ENCODE data around the gene NYNRIN.

Gene NYNRIN

GRCh38 chr14:24376448-24377070 lies 22.2 kb upstream of the NYNRIN start:
- no peak overlapping the region for H2AFZ ChIP-seq (ENCODE audit: low read length)
- no peak overlapping the region for H3K4me3 ChIP-seq (ENCODE audit: low read length, poor library complexity, severe bottlenecking)
- peak overlapping the region; percentile 45 for H3K4me2 ChIP-seq (ENCODE audit: low read depth, low read length, poor library complexity, severe bottlenecking)
- peaks cover 5% of the 10 kb centered on the region; the same call in 1 of the 2 replicates for H3K36me3 ChIP-seq (ENCODE audit: insufficient read depth, low read length)
- peaks cover 38% of the 10 kb centered on the region for H3K4me1 ChIP-seq (ENCODE audit: insufficient read depth, low read length, poor library complexity, severe bottlenecking)
- no peaks in the 10 kb centered on the region for H3K27me3 ChIP-seq (ENCODE audit: insufficient read depth, low read length, poor library complexity, severe bottlenecking)
- H3K9me3 ChIP-seq (ENCODE audit: insufficient read depth, low read depth, low read length) = no peaks in the 10 kb centered on the region
- H3K9me2 ChIP-seq (replicated peaks; ENCODE audit: low read depth, low read length) = no peaks in the 10 kb centered on the region
- TF ChIP-seq CTCF (conservative IDR thresholded peaks at IDR 0.05; ENCODE audit: low read length) = no peak
- no peak for TF ChIP-seq EZH2phosphoT487 (IDR thresholded peaks at IDR 0.05; ENCODE audit: borderline replicate concordance)
- H3K79me2 ChIP-seq (ENCODE audit: insufficient read depth, low read length) = 0 out of 2 replicates have a peak, but pooled peaks cover 1% of the 10 kb centered on the region
- H3K9ac ChIP-seq (ENCODE audit: low read depth, low read length, poor library complexity, severe bottlenecking) = peak overlapping the region; percentile 18
- H4K20me1 ChIP-seq (ENCODE audit: insufficient read depth, low read length, poor library complexity, severe bottlenecking) = peaks cover 4% of the 10 kb centered on the region
- no peaks in the 10 kb centered on the region for H3F3A ChIP-seq (ENCODE audit: low read depth)

GRCh38 chr14:24377126-24377525 lies 21.7 kb upstream of the NYNRIN start:
- H3K27me3 ChIP-seq (ENCODE audit: insufficient read depth, low read length, poor library complexity, severe bottlenecking) = no peaks in the 10 kb centered on the region
- H2AFZ ChIP-seq (ENCODE audit: low read length) = no peak overlapping the region
- H3K4me2 ChIP-seq (ENCODE audit: low read depth, low read length, poor library complexity, severe bottlenecking) = peak overlapping the region; percentile 45
- H4K20me1 ChIP-seq (ENCODE audit: insufficient read depth, low read length, poor library complexity, severe bottlenecking) = peaks cover 4% of the 10 kb centered on the region
- TF ChIP-seq EZH2phosphoT487 (IDR thresholded peaks at IDR 0.05; ENCODE audit: borderline replicate concordance) = no peak
- TF ChIP-seq CTCF (conservative IDR thresholded peaks at IDR 0.05; ENCODE audit: low read length) = no peak
- H3K36me3 ChIP-seq (ENCODE audit: insufficient read depth, low read length) = peaks cover 5% of the 10 kb centered on the region; the same call in 1 of the 2 replicates
- no peaks in the 10 kb centered on the region for H3K9me3 ChIP-seq (ENCODE audit: insufficient read depth, low read depth, low read length)
- H3K79me2 ChIP-seq (ENCODE audit: insufficient read depth, low read length) = no peaks in the 10 kb centered on the region
- H3K9ac ChIP-seq (ENCODE audit: low read depth, low read length, poor library complexity, severe bottlenecking) = peak overlapping the region; percentile 18
- peaks cover 38% of the 10 kb centered on the region for H3K4me1 ChIP-seq (ENCODE audit: insufficient read depth, low read length, poor library complexity, severe bottlenecking)
- no peaks in the 10 kb centered on the region for H3F3A ChIP-seq (ENCODE audit: low read depth)
- no peak overlapping the region for H3K4me3 ChIP-seq (ENCODE audit: low read length, poor library complexity, severe bottlenecking)
- H3K9me2 ChIP-seq (replicated peaks; ENCODE audit: low read depth, low read length) = no peaks in the 10 kb centered on the region

GRCh38 chr14:24377657-24378056 lies 21.1 kb upstream of the NYNRIN start:
- peak overlapping the region; percentile 45 for H3K4me2 ChIP-seq (ENCODE audit: low read depth, low read length, poor library complexity, severe bottlenecking)

DNA sequence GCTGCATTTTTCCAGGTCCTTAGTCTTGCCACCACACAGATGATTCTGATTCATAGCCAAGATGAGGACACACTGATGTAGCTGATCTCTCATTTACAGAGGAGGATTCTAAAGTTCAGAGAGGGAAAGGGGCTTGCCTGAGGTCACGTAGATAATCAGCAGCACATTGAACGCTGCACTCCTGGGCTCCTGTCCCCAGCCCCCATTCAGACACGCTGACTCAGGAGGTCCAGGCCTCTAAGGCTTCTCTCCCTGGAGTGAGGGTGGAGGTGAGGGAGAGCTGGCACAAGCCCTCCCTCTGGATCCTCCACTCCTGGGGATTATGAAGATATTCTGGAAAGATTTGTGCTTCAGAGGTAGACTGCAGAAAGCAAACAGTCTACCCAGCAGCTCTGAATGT lies 20.5 kb upstream of the NYNRIN start:
- TF ChIP-seq CTCF (conservative IDR thresholded peaks at IDR 0.05; ENCODE audit: low read length) (no peak), EZH2phosphoT487 (IDR thresholded peaks at IDR 0.05; ENCODE audit: borderline replicate concordance) (no peak)
- Histone ChIP-seq H3K4me3 (ENCODE audit: low read length, poor library complexity, severe bottlenecking) (no peak overlapping the region), H3K4me1 (ENCODE audit: insufficient read depth, low read length, poor library complexity, severe bottlenecking) (peaks cover 38% of the 10 kb centered on the region), H4K20me1 (ENCODE audit: insufficient read depth, low read length, poor library complexity, severe bottlenecking) (peaks cover 4% of the 10 kb centered on the region), H3K9me3 (ENCODE audit: insufficient read depth, low read depth, low read length) (no peaks in the 10 kb centered on the region), H3K9ac (ENCODE audit: low read depth, low read length, poor library complexity, severe bottlenecking) (peak overlapping the region; percentile 9), H3K36me3 (ENCODE audit: insufficient read depth, low read length) (no peaks in the 10 kb centered on the region; the same call in 1 of the 2 replicates), H3K79me2 (ENCODE audit: insufficient read depth, low read length) (no peaks in the 10 kb centered on the region), H2AFZ (ENCODE audit: low read length) (no peak overlapping the region), H3K27me3 (ENCODE audit: insufficient read depth, low read length, poor library complexity, severe bottlenecking) (no peaks in the 10 kb centered on the region), H3K4me2 (ENCODE audit: low read depth, low read length, poor library complexity, severe bottlenecking) (no peak overlapping the region), H3K9me2 (replicated peaks; ENCODE audit: low read depth, low read length) (no peaks in the 10 kb centered on the region), H3F3A (ENCODE audit: low read depth) (no peaks in the 10 kb centered on the region)

More at GRCh38 chr14:24377657-24378056, 21.1 kb upstream of the NYNRIN start:
- H2AFZ ChIP-seq (ENCODE audit: low read length) = no peak overlapping the region
- TF ChIP-seq EZH2phosphoT487 (IDR thresholded peaks at IDR 0.05; ENCODE audit: borderline replicate concordance) = no peak
- H3K9me2 ChIP-seq (replicated peaks; ENCODE audit: low read depth, low read length) = no peaks in the 10 kb centered on the region
- H3K79me2 ChIP-seq (ENCODE audit: insufficient read depth, low read length) = no peaks in the 10 kb centered on the region
- no peak overlapping the region for H3K4me3 ChIP-seq (ENCODE audit: low read length, poor library complexity, severe bottlenecking)
- H3K9ac ChIP-seq (ENCODE audit: low read depth, low read length, poor library complexity, severe bottlenecking) = peak overlapping the region; percentile 9
- H3K4me1 ChIP-seq (ENCODE audit: insufficient read depth, low read length, poor library complexity, severe bottlenecking) = peaks cover 38% of the 10 kb centered on the region
- no peaks in the 10 kb centered on the region for H3K27me3 ChIP-seq (ENCODE audit: insufficient read depth, low read length, poor library complexity, severe bottlenecking)
- no peaks in the 10 kb centered on the region for H3F3A ChIP-seq (ENCODE audit: low read depth)
- no peaks in the 10 kb centered on the region for H3K9me3 ChIP-seq (ENCODE audit: insufficient read depth, low read depth, low read length)
- H3K36me3 ChIP-seq (ENCODE audit: insufficient read depth, low read length) = peaks cover under 1% of the 10 kb centered on the region; the same call in 1 of the 2 replicates
- H4K20me1 ChIP-seq (ENCODE audit: insufficient read depth, low read length, poor library complexity, severe bottlenecking) = peaks cover 4% of the 10 kb centered on the region

All from Loucy (cell line).